Endodermal cell (in vitro differentiated cells): ENCODE data around the gene KBTBD12. TPM values are rescaled to one million over a fixed set of nuclear protein-coding genes. Genes with fewer than 3 reads are reported as not detected.
A peak's percentile ranks its signal among the peaks of the same experiment; 100 is the strongest.

ENCODE experiments used
- DNase-seq: peaks from one replicate; pipeline ENCODE4 v3.0.0-alpha.2; 2017
- H3K27ac ChIP-seq: 2 replicates; pipeline ENCODE4 v1.5.1; 2013; ENCODE audit warnings: mild to moderate bottlenecking, low read depth, low read length, moderate library complexity
- H3K27me3 ChIP-seq: 2 replicates; pipeline ENCODE4 v1.6.1; 2013; ENCODE audit warnings: mild to moderate bottlenecking, low read length, moderate library complexity; ENCODE audit not compliant: insufficient read depth, control insufficient read depth, poor library complexity, severe bottlenecking
- H3K36me3 ChIP-seq: 2 replicates; pipeline ENCODE4 v1.7.0; 2013; ENCODE audit warnings: mild to moderate bottlenecking, low read length, moderate library complexity; ENCODE audit not compliant: control insufficient read depth, insufficient read depth
- H3K4me1 ChIP-seq: one replicate; pipeline ENCODE4 v1.7.0; 2013; ENCODE audit warnings: low read length; ENCODE audit not compliant: control insufficient read depth, insufficient read depth
- H3K4me3 ChIP-seq: 2 replicates; pipeline ENCODE4 v1.5.1; 2013; ENCODE audit warnings: mild to moderate bottlenecking, low read length, moderate library complexity
- H3K9ac ChIP-seq: 2 replicates; pipeline ENCODE4 v1.6.1; 2013; ENCODE audit warnings: mild to moderate bottlenecking, low read length, moderate library complexity; ENCODE audit not compliant: poor library complexity, severe bottlenecking; ENCODE audit errors: extremely low read depth
- H3K9me3 ChIP-seq: 2 replicates; pipeline ENCODE4 v1.6.1; 2013; ENCODE audit warnings: mild to moderate bottlenecking, low read length, moderate library complexity; ENCODE audit not compliant: control insufficient read depth
- H3K27ac Mint-ChIP-seq: 2 replicates; pipeline ENCODE4 v1.8.0; 2020; ENCODE audit warnings: mixed read lengths
- H3K27me3 Mint-ChIP-seq: 2 replicates; pipeline ENCODE4 v1.8.0; 2021; ENCODE audit warnings: mild to moderate bottlenecking, mixed read lengths; ENCODE audit not compliant: insufficient read depth
- H3K36me3 Mint-ChIP-seq: 2 replicates; pipeline ENCODE4 v1.8.0; 2020; ENCODE audit warnings: low read depth, mixed read lengths
- H3K4me1 Mint-ChIP-seq: 2 replicates; pipeline ENCODE4 v1.8.0; 2020; ENCODE audit warnings: mixed read lengths
- H3K4me3 Mint-ChIP-seq: 2 replicates; pipeline ENCODE4 v1.8.0; 2020; ENCODE audit warnings: mild to moderate bottlenecking, moderate library complexity, mixed read lengths
- H3K9me3 Mint-ChIP-seq: 2 replicates; pipeline ENCODE4 v1.8.0; 2020; ENCODE audit warnings: mild to moderate bottlenecking, mixed read lengths
- CTCF ChIP-seq: fragments of 200-600 bp; sonication (generic); conservative IDR thresholded peaks from 2 replicates; pipeline ENCODE4 v1.5.0; 2021; ENCODE audit warnings: antibody characterized with exemption, mild to moderate bottlenecking
- WGBS, 2 experiments: methylation state at CpG; one replicate each; pipeline versions ENCODE4 v1.1.5 to v1.1.7; 2013; ENCODE audit warnings: missing lambda C conversion rate in 2 of 2, mixed read lengths in 1 of 2; ENCODE audit not compliant: insufficient coverage in 1 of 2, insufficient read length in 1 of 2; 5-methylcytosine and 5-hydroxymethylcytosine counted together
- total RNA-seq, 2 donors: library from RNA; stranded (reverse); fragmentation: NEBNext Ultra II Directional in 1 of 2; extraction: Animal tissue kit (Norgen Biotek cat#: 25700) in 1 of 2; gene quantifications; 2 replicates in 1 of 2; 3 replicates in 1 of 2; pipeline ENCODE4 v1.2.1, GENCODE V29; 2021

KBTBD12 gene
- total RNA-seq, 2 donors from 2014 or later: 0.24 to 0.42 TPM

DNA sequence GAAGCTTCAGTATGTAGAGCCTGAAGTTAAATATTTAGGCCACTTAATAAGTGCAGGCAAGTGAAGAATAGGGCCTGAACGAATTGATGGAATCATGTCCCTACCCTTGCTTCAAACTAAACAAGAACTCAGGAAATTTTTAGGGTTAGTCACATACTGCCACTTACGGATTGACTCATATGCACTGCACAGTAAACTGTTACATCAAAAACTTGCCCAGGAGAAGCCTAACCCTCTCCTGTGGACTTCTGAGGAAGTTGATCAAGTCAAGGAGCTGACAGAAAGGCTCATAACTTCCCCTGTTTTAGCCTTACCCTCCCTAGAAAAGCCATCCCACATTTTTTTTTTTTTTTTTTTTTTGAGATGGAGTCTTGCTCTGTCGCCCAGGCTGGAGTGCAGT, 20.6 kb upstream of the KBTBD12 start:
- H3K9me3 ChIP-seq: no peaks in the 10 kb centered on the region
- no peak for TF ChIP-seq CTCF
- H3K27ac Mint-ChIP-seq: no peak overlapping the region
- 90 to 95% methylated on average over 2 of the region's 3 CpGs for WGBS, 2 experiments
- no peaks in the 10 kb centered on the region for H3K4me1 ChIP-seq
- H3K36me3 ChIP-seq: no peaks in the 10 kb centered on the region
- peaks cover 7% of the 10 kb centered on the region for H3K4me1 Mint-ChIP-seq
- no peak overlapping the region for H3K4me3 ChIP-seq
- H3K9me3 Mint-ChIP-seq: peaks cover 15% of the 10 kb centered on the region
- H3K9ac ChIP-seq: no peak overlapping the region
- no peaks in the 10 kb centered on the region for H3K27me3 ChIP-seq
- no peak overlapping the region for H3K4me3 Mint-ChIP-seq
- H3K36me3 Mint-ChIP-seq: peaks cover 5% of the 10 kb centered on the region
- DNase-seq: no peak
- no peak overlapping the region for H3K27ac ChIP-seq
- no peaks in the 10 kb centered on the region for H3K27me3 Mint-ChIP-seq

DNA sequence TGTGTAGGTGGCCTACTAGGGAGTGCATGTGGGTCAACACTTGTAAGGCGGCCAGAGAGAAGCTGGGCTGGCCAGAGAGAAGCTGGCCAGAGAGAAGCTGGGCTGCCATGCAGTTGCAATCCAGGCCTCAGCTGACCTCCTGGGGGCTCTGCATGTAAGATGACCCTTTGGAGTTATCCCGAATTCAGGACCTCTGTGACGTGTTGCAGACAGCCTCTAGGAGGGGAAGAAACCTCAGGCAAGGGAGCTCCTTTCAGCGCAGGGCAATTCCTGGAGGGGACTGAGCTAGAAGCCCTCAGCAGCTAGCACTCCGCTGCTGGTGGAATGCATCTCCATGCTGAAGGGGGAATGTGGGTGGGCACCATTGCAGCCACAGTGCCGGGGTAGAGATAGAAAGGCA, 15.8 kb upstream of the KBTBD12 start:
- no peaks in the 10 kb centered on the region for H3K9me3 Mint-ChIP-seq
- H3K36me3 ChIP-seq: no peaks in the 10 kb centered on the region
- no peak overlapping the region for H3K4me3 Mint-ChIP-seq
- no peaks in the 10 kb centered on the region for H3K27me3 Mint-ChIP-seq
- TF ChIP-seq CTCF: no peak
- H3K9me3 ChIP-seq: no peaks in the 10 kb centered on the region
- H3K27ac ChIP-seq: no peak overlapping the region
- no peak overlapping the region for H3K27ac Mint-ChIP-seq
- peaks cover 13% of the 10 kb centered on the region for H3K4me1 Mint-ChIP-seq
- no peak overlapping the region for H3K9ac ChIP-seq
- H3K4me3 ChIP-seq: no peak overlapping the region
- WGBS, 2 experiments: 82 to 91% methylated on average over 4 to 6 of the region's 6 CpGs
- peak; percentile 56 for DNase-seq
- H3K36me3 Mint-ChIP-seq: no peaks in the 10 kb centered on the region
- H3K4me1 ChIP-seq: no peaks in the 10 kb centered on the region
- no peaks in the 10 kb centered on the region for H3K27me3 ChIP-seq

- peaks cover under 1% of the 10 kb centered on the region for H3K27me3 Mint-ChIP-seq
Measured at GRCh38 chr3:127899766-127900165, 15.3 kb upstream of the KBTBD12 start.

More at GRCh38 chr3:127899766-127900165, 15.3 kb upstream of the KBTBD12 start:
- no peaks in the 10 kb centered on the region for H3K4me1 ChIP-seq
- DNase-seq: no peak
- H3K36me3 ChIP-seq: no peaks in the 10 kb centered on the region
- no peak overlapping the region for H3K27ac Mint-ChIP-seq
- 89 to 96% methylated on average over 3 of the region's 3 CpGs for WGBS, 2 experiments
- peaks cover 13% of the 10 kb centered on the region for H3K4me1 Mint-ChIP-seq
- no peak for TF ChIP-seq CTCF
- no peak overlapping the region for H3K4me3 Mint-ChIP-seq
- H3K4me3 ChIP-seq: no peak overlapping the region
- no peaks in the 10 kb centered on the region for H3K9me3 ChIP-seq
- no peaks in the 10 kb centered on the region for H3K27me3 ChIP-seq
- no peaks in the 10 kb centered on the region for H3K36me3 Mint-ChIP-seq
- H3K9me3 Mint-ChIP-seq: no peaks in the 10 kb centered on the region
- H3K9ac ChIP-seq: no peak overlapping the region
- H3K27ac ChIP-seq: no peak overlapping the region
